ENCODE results near the gene PLXNA1. TPM values are rescaled to one million over a fixed set of nuclear protein-coding genes. Genes with fewer than 3 reads are reported as not detected.

Gene PLXNA1
- total and polyA plus RNA-seq, 2 of the 8 experiments (the other 6 are each of a cell fraction or from before 2014, with no cell fraction given), result 47.5 to 54.9 TPM

- H3K79me2 ChIP-seq (ENCODE audit: control insufficient read depth in 1 of 2, insufficient read depth in 2 of 2, low read length in 2 of 2), result no peaks in the 10 kb centered on the region
- TF ChIP-seq, protein P1, sequence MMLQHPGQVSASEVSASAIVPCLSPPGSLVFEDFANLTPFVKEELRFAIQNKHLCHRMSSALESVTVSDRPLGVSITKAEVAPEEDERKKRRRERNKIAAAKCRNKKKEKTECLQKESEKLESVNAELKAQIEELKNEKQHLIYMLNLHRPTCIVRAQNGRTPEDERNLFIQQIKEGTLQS (IDR thresholded peaks at IDR 0.05; ENCODE audit: insufficient read depth, low read depth, low read length), result no peak
- no peak for TF ChIP-seq POLR2AphosphoS5 (IDR thresholded peaks at IDR 0.05; ENCODE audit: low read depth, low read length)
Observed at GRCh38 chr3:126977821-126978220, 5.1 kb upstream of the PLXNA1 start.

More at GRCh38 chr3:126977821-126978220, 5.1 kb upstream of the PLXNA1 start:
- Histone ChIP-seq H3K9ac (replicated peaks in 1 of 4; ENCODE audit: extremely low read depth in 1 of 4, low read depth in 3 of 4, low read length in 3 of 4) (no peak overlapping the region), H3K4ac (replicated peaks; ENCODE audit: insufficient read length, low read depth, low read length) (no peak overlapping the region), H2BK5ac (ENCODE audit: low read depth, low read length) (peak overlapping the region; percentile 75), H3K23ac (ENCODE audit: insufficient read length) (no peak overlapping the region), H3K23me2 (ENCODE audit: low read depth, low read length) (peaks cover 7% of the 10 kb centered on the region), H3K36me3 (ENCODE audit: control insufficient read depth in 2 of 4, insufficient read depth in 4 of 4, low read length in 3 of 4) (no peaks in the 10 kb centered on the region; a peak in 1 of 8 replicates), H3K27me3 (replicated peaks in 1 of 4; ENCODE audit: control insufficient read depth in 3 of 4, extremely low read depth in 1 of 4, insufficient read depth in 3 of 4, low read length in 3 of 4) (peaks cover 0 to 8% (median 3%) of the 10 kb centered on the region in 4 experiments; a peak in 5 of 7 replicates), H2BK120ac (replicated peaks; ENCODE audit: low read depth, low read length) (no peak overlapping the region), H3K14ac (ENCODE audit: insufficient read length) (no peak overlapping the region), H2AK5ac (ENCODE audit: low read depth, low read length) (peak overlapping the region; percentile 59; the same call in 1 of the 2 replicates), H3K56ac (replicated peaks; ENCODE audit: insufficient read length, low read depth, low read length) (no peak overlapping the region), H3K18ac (ENCODE audit: extremely low read depth, low read length) (no peak overlapping the region; the same call in 1 of the 2 replicates), H2AFZ (ENCODE audit: low read length) (no peak overlapping the region), H2BK20ac (ENCODE audit: low read length) (no peak overlapping the region), H4K5ac (ENCODE audit: insufficient read length, low read depth, low read length) (no peak overlapping the region), H4K8ac (ENCODE audit: extremely low read depth, insufficient read depth, low read length) (no peak overlapping the region), H3K4me1 (replicated peaks in 1 of 4; ENCODE audit: control insufficient read depth in 3 of 4, insufficient read depth in 4 of 4, low read length in 3 of 4) (peaks cover 0 to 7% (median 4%) of the 10 kb centered on the region in 4 experiments; a peak in 5 of 7 replicates), H2BK12ac (ENCODE audit: low read depth, low read length) (peak overlapping the region; percentile 77; the same call in 1 of the 2 replicates), H3K4me2 (ENCODE audit: insufficient read depth in 1 of 2, low read depth in 2 of 2, low read length in 2 of 2) (no peak overlapping the region), H2BK15ac (ENCODE audit: low read length) (no peak overlapping the region), H3K27ac (ENCODE audit: low read depth, low read length) (no peak overlapping the region), H3K9me3 (ENCODE audit: insufficient read depth in 2 of 2, low read depth in 1 of 2, low read length in 1 of 2) (peaks cover 2 to 8% of the 10 kb centered on the region in 2 experiments; a peak in 2 of 4 replicates), H3K4me3 (ENCODE audit: extremely low read depth in 1 of 4, insufficient read depth in 2 of 4, low read depth in 3 of 4, low read length in 4 of 4) (no peak overlapping the region), H4K20me1 (replicated peaks in 1 of 2; ENCODE audit: control insufficient read depth in 1 of 2, insufficient read depth in 2 of 2, low read length in 2 of 2) (peaks cover 0 to 4% of the 10 kb centered on the region in 2 experiments), H4K91ac (replicated peaks; ENCODE audit: insufficient read length, low read length) (peak overlapping the region; percentile 30), H3K79me1 (ENCODE audit: low read depth, low read length) (0 out of 2 replicates have a peak, but pooled peaks cover 3% of the 10 kb centered on the region)
- WGBS, 2 experiments (ENCODE audit: extremely low coverage in 1 of 2, insufficient coverage in 1 of 2, insufficient read length in 1 of 2, insufficient replicate concordance in 2 of 2, low coverage in 1 of 2, low lambda C conversion rate in 2 of 2, missing lambda C conversion rate in 1 of 2), result 93% methylated on average over 6 of the region's 6 CpGs; no CpG with 5 or more reads in 1 of the 2 experiments
- DNase-seq (ENCODE audit: low read depth in 1 of 2, low spot score in 2 of 2) (no peak), FAIRE-seq (no peak)
- POLR2A ChIA-PET (ENCODE audit: partially characterized antibody), result no interaction called here
- CTCF ChIA-PET (ENCODE audit: partially characterized antibody), result interaction anchor here (0.8 to 6.6 kb wide), 5 partner anchors 10 to 224 kb away, joined by 3 to 58 read pairs (median 3); no protein-coding TSS in a partner anchor

Data from H1 (cell line).